Esophagus squamous epithelium (tissue), 5 donors: ENCODE measurements around the gene PSMA7. TPM values are rescaled to one million over a fixed set of nuclear protein-coding genes. Genes with fewer than 3 reads are reported as not detected.

ENCODE experiments used
- DNase-seq: peaks from one replicate; lab custom pipeline; 2025; lab: John Stamatoyannopoulos, UW
- H3K27ac ChIP-seq, 4 donors: fragments of 200-600 bp; sonication (generic); one replicate each; pipeline ENCODE4 v1.5.1; 2016 to 2019; ENCODE audit warnings: mild to moderate bottlenecking in 1 of 4
- H3K27me3 ChIP-seq, 4 donors: fragments of 200-600 bp; sonication (generic); 1 replicate in 3 of 4; 2 replicates in 1 of 4; pipeline versions ENCODE4 v1.5.1 to v1.6.0; 2017 to 2021; ENCODE audit warnings: antibody characterized with exemption in 1 of 4
- H3K36me3 ChIP-seq, 3 donors: fragments of 200-600 bp; sonication (generic); one replicate each; pipeline ENCODE4 v1.5.1; 2016 to 2019
- H3K4me1 ChIP-seq, 3 donors: fragments of 200-600 bp; sonication (generic); one replicate each; pipeline ENCODE4 v1.5.1; 2017 to 2019
- H3K4me3 ChIP-seq, 4 donors: fragments of 200-600 bp; sonication (generic); 1 replicate in 3 of 4; 2 replicates in 1 of 4; pipeline ENCODE4 v1.5.1; 2016 to 2019; ENCODE audit warnings: mild to moderate bottlenecking in 2 of 4, moderate library complexity in 1 of 4
- H3K9me3 ChIP-seq, 3 donors: fragments of 200-600 bp; sonication (generic); one replicate each; pipeline ENCODE4 v1.5.1; 2016 to 2019
- CTCF ChIP-seq, 6 experiments: fragments of 450-650 bp in 4 of 6; fragments of 200-600 bp in 2 of 6; sonication (generic) in 2 of 6; IDR thresholded peaks; one replicate each; pipeline ENCODE4 v1.5.1; 2016 to 2019; ENCODE audit warnings: antibody characterized with exemption in 6 of 6, mild to moderate bottlenecking in 4 of 6, moderate library complexity in 4 of 6
- POLR2A ChIP-seq, 4 donors: fragments of 450-650 bp; IDR thresholded peaks; one replicate each; pipeline ENCODE4 v1.6.1; 2017; ENCODE audit warnings: antibody characterized with exemption in 4 of 4, mild to moderate bottlenecking in 4 of 4, moderate library complexity in 3 of 4
- WGBS, 2 donors: methylation state at CpG; one replicate each; pipeline ENCODE4 v1.1.5; 2018; 5-methylcytosine and 5-hydroxymethylcytosine counted together
- intact Hi-C: fragments of 100-400 bp; cut with DNase I; formaldehyde crosslinking; loops from one replicate; pipeline ENCODE4 v1.15.0; 2022
- total RNA-seq, 4 donors: library from RNA; depleted of rRNA; stranded (reverse); fragments of >200 nt; gene quantifications; one replicate each; pipeline ENCODE4 v1.1.0, GENCODE V29; 2016
- donor health status: DM: yes; HTN: yes; CAD: no.

PSMA7 gene
- total RNA-seq, 4 donors from 2014 or later: 230 to 373 (median 297) TPM

GRCh38 chr20:62146019-62146755, 3.0 kb upstream of the PSMA7 start:
- intact Hi-C loops: no loop called here
- TF ChIP-seq POLR2A (IDR thresholded peaks at IDR 0.05) (no peak), CTCF (IDR thresholded peaks at IDR 0.05) (no peak)
- Histone ChIP-seq H3K9me3 (no peaks in the 10 kb centered on the region), H3K4me1 (peaks cover 34 to 81% (median 39%) of the 10 kb centered on the region in 3 donors), H3K36me3 (no peaks in the 10 kb centered on the region), H3K27me3 (no peaks in the 10 kb centered on the region), H3K27ac (no peak overlapping the region), H3K4me3 (no peak overlapping the region)
- 88 to 89% methylated on average over 14 to 16 of the region's 22 CpGs for WGBS, 2 donors
- no peak for DNase-seq

- TF ChIP-seq CTCF (IDR thresholded peaks at IDR 0.05) (no peak), POLR2A (IDR thresholded peaks at IDR 0.05) (no peak)
- Histone ChIP-seq H3K27ac (no peak overlapping the region), H3K36me3 (no peaks in the 10 kb centered on the region), H3K9me3 (no peaks in the 10 kb centered on the region), H3K4me1 (peaks cover 39 to 81% (median 45%) of the 10 kb centered on the region in 3 donors), H3K27me3 (no peaks in the 10 kb centered on the region), H3K4me3 (no peak overlapping the region)
- WGBS, 2 donors: 91% methylated on average over 7 of the region's 7 CpGs
- intact Hi-C loops: no loop called here
- DNase-seq: no peak
Observed at GRCh38 chr20:62145688-62146018, 2.5 kb upstream of the PSMA7 start.

GRCh38 chr20:62143957-62144825, 997 bp upstream of the PSMA7 start:
- Histone ChIP-seq H3K36me3 (peaks cover 8 to 14% (median 10%) of the 10 kb centered on the region in 3 donors), H3K27ac (peak overlapping the region; percentile 92 to 100 (median 99)), H3K9me3 (no peaks in the 10 kb centered on the region), H3K27me3 (no peaks in the 10 kb centered on the region), H3K4me3 (peak overlapping the region; percentile 60 to 99 (median 84)), H3K4me1 (peaks cover 32 to 77% (median 35%) of the 10 kb centered on the region in 3 donors)
- intact Hi-C loops: no loop called here
- 1% methylated on average over 14 to 19 of the region's 104 CpGs for WGBS, 2 donors
- DNase-seq: no peak
- TF ChIP-seq POLR2A (IDR thresholded peaks at IDR 0.05) (peak in 2 of 4 donors; percentile 20 to 46), CTCF (IDR thresholded peaks at IDR 0.05) (peak in 1 of 6 experiments; percentile 6)

- Histone ChIP-seq H3K27me3 (no peaks in the 10 kb centered on the region), H3K27ac (peak overlapping the region; percentile 92 to 100 (median 99)), H3K9me3 (no peaks in the 10 kb centered on the region), H3K4me3 (peak overlapping the region; percentile 60 to 99 (median 84)), H3K4me1 (peaks cover 24 to 61% (median 26%) of the 10 kb centered on the region in 3 donors), H3K36me3 (peaks cover 24 to 32% (median 24%) of the 10 kb centered on the region in 3 donors)
- intact Hi-C loops: no loop called here
- TF ChIP-seq CTCF (IDR thresholded peaks at IDR 0.05) (no peak), POLR2A (IDR thresholded peaks at IDR 0.05) (no peak)
- DNase-seq: no peak
- 0 to 2% methylated on average over 6 to 21 of the region's 71 CpGs for WGBS, 2 donors
Observed at GRCh38 chr20:62142252-62143080, 728 bp downstream of the PSMA7 start.
